Right forelimb (tissue), 1 donor: ENCODE data around the gene ATP8A2.

Experiments
- DNase-seq: peaks from one replicate; pipeline ENCODE4 v3.0.0-alpha.2; 2018

ATP8A2 gene

DNA sequence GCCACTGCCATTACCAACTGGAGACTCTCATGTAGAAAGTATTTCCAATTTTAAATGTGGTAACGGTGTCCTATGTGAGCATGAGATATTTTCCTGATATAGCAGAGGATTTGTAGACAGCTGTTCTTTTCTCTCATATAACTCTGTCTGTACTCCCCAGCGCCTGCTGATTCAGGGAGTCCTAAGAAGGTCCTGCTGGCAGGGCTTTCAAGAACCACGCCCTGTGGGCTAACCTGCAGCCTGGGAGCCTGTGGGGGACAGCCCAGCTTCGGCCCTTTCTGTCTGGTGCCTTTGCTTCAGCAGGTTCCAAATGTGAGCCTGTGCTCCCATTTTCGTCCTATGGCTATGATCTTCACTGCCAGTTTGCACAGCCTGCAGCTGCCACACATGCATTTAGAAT lies 316.8 kb downstream of the ATP8A2 start:
- no peak for DNase-seq

DNA sequence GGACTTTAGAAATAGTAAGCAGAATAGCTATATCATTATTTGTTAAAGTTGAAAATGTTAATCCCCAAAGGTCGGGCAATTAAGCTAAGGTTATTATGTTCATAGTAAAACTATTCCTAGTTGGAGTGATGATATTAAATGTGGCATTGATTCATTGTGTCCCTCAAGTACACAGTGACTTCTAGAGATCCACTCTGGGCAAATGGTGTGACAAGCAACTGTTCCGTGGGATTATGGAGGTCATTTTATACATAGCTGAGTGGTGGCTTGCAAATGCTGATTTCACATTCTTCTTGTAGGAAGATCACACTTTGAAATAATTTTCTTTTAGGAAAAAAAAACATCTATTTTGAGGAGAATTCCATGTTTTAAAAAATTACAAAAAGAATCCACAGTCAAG lies 317.8 kb downstream of the ATP8A2 start:
- no peak for DNase-seq

DNA sequence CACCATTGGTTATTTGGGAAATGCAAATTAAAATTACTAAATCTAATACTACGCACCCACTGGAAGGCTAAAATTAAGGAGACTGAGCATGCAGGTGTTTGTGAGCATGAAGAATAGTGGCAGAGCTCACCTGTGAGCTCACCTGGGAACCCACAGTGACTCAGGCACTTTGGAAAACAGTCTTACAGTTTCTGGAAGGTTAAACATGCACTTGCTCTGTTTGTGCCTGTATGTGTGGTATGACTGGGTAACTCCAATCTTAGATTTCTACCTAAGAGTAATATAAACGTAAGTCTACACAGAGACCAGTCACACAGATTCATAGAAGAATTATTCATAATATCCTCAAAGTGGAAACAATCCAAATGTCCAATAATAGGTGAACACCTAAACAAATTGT lies 318.8 kb downstream of the ATP8A2 start:
- no peak for DNase-seq

DNA sequence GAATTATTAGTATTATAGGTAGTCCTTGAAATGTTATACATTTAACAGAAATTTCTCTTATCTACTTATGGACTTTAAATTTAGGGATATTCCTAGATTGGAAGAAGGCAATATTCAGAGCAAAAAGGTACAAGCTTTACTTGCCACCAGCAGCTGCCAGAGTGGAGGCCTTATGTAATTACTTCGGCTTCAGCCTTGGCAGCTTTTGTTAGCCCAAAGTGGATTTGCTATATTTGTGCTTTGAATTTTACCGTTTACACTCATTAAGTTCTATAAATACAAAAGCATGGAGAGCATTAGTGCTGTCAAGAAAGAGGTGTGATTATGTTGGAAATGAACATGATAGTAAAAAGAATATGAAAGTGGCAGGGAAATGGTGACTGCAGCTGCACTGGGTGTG lies 319.9 kb downstream of the ATP8A2 start:
- no peak for DNase-seq

DNA sequence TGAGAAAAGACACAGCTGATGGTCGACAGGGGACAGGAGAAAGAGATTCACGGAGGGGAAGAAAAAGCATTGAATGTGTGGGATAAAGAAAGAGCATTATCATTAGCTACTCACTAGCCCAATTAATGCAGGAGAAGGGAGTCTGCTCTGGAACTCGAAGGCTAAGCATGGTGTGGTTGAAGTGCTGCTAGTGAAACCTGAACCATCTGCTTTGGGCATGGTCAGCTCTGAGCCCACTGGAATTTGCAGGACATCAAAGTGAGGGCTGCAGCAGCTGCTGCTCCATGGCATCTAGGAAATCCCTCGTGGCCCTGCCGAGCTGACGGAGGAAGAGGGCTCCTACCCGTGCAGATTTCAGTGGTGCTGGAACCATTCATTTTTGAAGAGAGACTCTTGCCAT lies 320.3 kb downstream of the ATP8A2 start:
- no peak for DNase-seq

DNA sequence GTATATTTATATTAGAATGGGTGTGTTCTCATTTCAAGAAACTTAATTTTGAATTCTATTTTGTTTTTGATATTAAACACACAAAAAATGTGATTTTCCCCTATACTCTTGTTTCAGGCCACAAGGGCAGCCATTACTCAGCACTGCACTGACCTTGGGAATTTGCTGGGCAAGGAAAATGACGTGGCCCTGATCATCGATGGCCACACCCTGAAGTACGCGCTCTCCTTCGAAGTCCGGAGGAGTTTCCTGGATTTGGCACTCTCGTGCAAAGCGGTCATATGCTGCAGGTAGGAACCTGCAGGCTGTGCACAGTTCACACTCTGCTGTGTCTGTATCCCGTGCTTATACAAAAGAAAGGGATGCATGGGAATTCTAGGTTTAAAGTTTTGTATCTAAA lies 327.3 kb downstream of the ATP8A2 start:
- DNase-seq = no peak

DNA sequence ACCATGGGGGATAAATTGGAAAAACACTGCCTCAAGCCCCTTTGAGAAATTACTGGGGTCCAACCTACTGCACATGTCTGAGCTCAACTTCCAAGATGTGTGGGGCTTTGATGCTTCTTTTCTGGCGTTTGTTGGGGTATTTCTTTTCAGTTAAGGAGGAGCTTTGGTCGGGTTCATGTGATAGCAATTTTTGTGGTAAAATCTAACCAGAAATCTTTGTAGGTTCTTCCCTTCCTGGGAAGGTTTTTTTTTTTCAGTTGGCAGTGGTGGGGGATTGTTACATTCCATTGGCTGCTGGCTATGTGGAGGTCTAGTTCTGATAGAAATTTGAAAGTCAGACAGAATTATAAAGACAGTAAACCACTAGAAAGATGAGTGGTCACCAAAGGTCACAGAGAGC lies 327.8 kb downstream of the ATP8A2 start:
- DNase-seq = no peak

DNA sequence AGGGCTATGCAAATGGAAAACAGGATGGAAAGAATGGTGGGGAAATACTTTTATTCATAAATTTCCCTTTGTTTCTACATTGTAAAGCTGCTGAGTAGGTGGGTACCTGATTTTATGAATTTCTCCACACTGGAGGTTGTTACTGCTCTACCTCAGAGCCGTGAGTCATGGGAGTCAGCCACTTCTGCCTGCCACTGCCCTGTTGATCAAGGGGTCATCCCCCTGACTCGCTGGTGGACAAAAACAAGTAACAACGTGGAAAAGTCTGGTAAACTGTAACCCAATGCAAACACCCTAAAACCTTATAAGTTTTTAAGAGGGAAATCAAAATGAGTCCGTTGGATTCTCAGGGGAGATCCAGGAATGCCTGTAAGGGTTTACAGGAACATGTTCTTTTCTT lies 329.5 kb downstream of the ATP8A2 start:
- DNase-seq = no peak

DNA sequence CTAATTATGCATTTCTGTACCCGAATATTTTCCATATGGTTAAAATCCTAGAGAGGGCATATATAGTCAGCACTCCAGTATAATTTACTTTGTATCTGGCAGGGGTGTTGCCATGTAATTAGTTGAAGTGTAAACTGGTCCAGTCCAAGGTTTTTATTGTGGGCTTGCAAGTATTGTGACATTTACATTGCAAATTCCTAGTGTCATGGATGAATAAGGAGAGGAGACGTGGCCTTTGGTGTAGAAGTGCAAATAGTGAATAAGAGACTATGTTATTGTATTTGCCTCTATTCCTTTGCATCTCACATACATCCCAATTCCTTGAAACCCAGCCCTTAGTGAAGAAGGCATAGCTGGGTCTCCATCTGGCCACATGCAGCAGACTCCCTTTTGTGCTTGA lies 330.6 kb downstream of the ATP8A2 start:
- DNase-seq = no peak

DNA sequence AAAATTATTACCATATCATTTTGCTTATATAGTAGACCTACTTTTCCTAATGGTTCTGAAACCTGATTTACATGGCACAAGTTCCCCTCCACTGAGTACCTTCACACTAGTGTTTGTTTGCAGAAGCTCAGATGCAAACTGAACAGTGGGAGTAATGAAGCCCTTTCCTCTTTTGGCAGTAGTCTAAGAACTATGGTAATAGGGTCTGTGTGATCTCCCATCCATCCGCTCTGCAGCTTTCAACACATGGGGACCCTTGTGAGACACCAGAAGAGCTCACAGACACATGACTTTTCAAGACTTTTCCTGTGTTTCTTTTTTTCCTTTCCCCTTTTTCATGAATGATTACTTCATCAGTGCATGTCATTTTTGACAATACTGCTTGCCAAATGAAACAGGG lies 336.0 kb downstream of the ATP8A2 start:
- no peak for DNase-seq

DNA sequence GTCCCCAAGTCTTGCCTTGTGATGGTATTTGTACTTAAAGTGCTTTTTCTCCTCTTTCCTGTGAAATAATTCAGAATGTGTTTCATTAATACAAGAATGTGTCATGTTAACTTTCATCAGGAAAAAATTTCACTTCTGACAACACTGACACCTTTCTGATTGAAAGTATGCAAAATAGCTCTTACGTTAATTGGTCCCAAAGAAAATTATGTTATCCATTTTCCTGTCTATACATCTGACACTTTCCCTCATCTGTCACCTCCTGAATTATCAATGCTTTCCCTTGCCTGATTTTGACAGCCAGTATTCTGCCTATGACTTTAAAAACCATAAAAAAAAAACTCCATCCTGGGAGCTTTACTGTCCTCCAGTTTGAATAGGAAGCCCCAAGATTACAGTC lies 336.5 kb downstream of the ATP8A2 start:
- no peak for DNase-seq

DNA sequence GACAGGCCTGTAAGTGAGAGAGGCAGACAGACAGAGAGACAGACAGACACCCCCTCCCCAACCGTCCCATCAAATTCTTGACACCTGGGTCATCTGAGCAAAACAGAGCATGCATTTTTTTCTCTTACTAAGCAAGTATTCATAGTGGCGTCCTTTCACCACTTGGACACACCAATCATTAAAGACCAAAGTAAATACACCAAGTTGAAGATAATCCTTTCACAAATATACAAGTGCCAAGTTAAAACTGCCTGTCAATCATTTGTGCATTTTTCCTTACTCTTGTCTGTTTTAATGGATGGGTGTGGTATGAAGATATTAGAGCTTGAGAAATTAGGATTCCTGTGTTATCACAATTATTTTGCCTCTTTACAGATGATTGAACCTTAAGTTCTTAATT lies 337.3 kb downstream of the ATP8A2 start:
- DNase-seq = no peak

DNA sequence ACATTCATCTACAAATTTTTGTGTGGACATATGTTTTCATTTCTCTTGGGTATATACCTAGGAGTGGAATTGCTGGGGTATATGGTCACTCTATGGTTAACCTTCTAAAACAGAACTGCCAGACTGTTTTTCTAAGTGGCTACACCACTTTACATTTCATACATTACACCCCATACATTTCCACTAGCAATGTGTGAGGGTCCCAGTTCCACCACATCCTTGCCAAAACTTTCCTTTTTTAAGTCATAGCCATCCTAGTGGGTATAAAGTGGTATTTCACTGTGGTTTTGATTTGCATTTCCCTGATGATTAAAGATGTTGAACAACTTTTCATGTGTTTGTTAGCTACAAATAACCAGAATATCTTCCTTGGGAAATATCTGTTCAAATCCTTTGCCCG lies 344.0 kb downstream of the ATP8A2 start:
- no peak for DNase-seq

DNA sequence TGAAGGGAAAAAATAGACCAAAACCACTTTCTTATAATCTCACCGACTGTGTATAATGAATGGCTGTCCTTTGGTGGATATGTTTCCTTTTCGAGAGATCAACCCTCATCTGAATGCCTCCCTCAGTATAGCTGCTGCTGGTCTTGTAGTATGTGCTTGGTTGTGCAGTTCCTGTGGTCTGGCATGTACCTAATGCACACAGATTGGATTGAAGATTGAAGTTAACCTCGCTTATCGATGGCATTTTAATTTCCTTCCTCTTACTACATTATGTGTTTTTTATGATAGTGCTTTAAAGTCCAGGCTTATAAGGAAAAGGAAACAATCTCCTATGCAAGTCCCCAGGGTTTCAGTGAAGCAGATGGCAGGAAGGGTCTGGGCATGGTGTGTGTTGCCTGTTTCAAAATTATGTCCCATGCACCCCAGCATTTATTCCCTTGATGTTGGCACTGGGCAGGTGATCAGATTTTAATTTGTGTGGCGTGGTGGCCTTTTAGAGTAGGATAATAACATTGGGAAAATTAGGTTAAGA lies 346.0 kb downstream of the ATP8A2 start:
- no peak for DNase-seq

DNA sequence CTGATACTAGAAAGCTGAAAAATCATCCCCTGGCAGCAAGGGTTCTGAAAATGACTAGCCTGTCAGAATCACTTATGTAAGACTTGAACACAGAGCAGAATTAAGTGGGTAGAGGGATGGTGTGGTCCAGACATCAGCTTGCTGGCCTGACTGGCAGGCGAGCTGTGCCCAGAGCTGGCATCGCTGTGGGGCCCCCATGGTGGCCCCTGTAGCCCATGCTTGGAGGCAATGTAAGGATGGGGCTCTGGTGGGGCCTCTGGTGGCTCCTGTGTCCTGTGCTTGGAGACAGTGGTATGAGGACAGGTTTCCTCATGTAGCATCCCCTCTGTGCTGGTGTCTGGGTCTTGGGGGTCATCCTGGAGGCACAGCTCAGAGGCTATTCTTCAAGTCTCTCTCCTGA lies 347.9 kb downstream of the ATP8A2 start:
- no peak for DNase-seq

DNA sequence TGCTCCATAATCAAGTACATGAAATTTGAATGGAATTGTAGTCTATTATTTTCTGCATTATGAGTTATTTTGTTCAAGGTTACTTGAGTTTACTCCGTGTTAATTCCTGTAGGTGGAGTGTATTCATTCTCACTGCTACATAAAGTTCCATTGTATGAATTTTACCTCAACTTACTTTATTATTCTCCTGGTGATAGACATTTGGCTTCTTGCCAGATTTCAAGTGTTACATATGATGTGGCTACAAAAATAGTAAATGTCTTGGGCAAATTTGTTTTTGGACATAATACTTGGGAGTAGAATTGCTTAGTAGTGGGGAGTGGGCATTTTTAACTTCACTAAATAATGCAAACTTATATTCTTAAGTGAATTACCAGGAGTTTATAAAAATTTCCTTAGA lies 351.1 kb downstream of the ATP8A2 start:
- DNase-seq = no peak

DNA sequence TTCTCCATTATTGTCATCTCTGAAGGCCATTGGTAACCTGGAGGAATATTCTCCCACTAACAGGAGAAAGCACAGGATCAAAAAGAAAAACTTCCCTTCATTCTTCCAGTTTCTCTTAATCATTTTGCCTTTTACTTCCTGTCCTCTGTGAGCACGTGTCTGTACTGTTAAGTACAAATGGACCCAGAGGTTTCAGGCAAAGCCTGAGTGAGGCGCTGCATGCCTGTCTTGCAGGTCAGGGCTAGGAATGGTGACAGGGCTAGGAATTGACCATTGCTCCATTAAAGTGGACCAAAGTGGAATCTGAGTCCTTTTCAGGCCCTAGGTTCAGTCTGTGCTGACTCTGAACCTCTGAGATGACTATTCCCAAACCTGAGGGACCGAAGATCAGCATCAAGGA lies 353.3 kb downstream of the ATP8A2 start:
- no peak for DNase-seq

DNA sequence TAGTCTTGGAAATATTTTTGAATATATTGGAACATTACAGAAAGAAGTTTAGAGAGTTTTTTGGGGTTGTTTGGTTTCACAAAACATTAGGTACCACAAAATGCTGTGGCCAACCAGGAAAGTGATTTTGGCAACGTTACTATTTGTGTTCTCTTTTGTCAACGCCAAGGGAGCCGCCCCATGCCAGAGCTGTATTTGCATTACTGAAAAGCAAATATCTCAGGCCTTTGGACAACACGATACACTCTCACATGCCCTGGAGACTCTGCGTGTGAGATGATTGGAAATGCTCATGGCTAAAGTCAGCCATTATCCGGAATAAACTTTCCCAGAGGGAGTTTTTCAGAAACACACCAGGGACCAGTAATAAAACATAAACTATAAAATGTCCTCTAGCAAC lies 355.5 kb downstream of the ATP8A2 start:
- no peak for DNase-seq

DNA sequence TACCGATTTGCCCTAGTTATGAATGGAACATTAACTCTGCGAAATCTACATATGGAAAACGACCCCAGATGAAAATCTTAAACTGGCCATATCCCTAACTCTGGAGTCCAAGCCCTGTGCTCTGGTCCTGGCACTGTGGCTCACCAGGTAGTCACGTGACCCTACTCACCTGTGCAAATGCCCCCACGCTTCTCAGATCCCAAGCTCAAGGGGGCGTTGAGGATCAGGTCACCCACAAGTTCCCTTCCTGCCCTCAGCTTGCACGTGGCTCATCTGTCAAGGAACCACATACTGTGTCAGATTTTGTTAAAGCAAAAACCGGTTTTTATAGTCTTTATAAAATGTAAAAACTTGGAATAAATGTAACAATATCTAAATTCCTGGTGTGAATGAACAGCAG lies 356.0 kb downstream of the ATP8A2 start:
- no peak for DNase-seq

DNA sequence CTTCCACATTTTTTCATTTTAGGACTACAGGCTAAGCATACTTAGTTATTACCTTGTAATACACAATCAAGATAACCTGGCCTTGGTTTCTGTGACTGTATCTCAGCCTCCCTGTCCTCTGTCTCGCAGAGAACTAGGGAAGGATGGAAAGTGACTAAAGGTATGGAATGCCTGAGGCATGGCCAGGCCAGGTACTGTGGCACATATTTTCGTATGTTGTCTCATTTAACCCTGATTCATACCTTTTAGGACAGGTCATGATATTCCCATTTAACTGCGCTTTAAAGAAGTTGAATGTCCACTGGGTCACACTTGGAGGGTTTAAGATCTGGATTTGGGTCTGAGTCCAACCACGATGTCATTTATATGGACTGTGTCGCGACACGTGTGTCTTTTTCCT lies 357.4 kb downstream of the ATP8A2 start:
- DNase-seq = no peak

DNA sequence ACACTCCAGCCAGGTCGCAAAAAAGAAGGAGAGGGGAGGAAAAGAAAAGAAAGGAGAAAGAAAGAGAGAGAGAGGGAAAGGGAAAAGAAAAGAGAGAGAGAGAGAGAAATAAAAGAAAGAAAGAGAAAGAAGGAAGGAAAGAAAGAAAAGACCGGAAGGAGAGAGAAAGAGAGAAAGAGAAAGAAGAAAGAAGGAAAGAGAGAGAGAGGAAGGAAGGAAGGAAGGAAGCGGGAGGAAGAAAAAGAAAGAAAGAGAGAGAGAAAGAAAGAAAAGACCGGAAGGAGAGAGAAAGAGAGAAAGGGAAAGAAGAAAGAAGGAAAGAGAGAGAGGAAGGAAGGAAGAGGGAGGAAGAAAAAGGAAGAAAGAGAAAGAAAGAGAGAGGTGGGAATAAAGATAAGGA lies 359.3 kb downstream of the ATP8A2 start:
- no peak for DNase-seq

DNA sequence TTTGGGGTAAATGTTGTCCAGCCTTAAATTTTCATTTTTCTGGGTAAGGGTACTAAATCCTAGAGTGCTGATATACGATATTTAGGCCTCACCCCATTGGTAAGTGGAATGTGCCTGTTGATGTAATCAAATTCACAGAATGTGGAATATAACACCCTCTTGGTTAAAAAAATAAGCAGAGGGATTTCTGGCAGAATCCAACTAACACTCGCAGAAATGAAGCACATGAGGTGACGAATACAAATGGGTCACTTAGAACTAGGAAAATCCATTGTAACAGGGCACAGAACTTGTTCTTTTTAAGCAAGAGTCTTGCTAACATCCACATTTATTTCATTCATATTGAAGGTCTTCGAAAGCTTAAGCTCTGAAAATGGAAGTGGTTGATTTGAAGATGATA lies 359.8 kb downstream of the ATP8A2 start:
- no peak for DNase-seq

DNA sequence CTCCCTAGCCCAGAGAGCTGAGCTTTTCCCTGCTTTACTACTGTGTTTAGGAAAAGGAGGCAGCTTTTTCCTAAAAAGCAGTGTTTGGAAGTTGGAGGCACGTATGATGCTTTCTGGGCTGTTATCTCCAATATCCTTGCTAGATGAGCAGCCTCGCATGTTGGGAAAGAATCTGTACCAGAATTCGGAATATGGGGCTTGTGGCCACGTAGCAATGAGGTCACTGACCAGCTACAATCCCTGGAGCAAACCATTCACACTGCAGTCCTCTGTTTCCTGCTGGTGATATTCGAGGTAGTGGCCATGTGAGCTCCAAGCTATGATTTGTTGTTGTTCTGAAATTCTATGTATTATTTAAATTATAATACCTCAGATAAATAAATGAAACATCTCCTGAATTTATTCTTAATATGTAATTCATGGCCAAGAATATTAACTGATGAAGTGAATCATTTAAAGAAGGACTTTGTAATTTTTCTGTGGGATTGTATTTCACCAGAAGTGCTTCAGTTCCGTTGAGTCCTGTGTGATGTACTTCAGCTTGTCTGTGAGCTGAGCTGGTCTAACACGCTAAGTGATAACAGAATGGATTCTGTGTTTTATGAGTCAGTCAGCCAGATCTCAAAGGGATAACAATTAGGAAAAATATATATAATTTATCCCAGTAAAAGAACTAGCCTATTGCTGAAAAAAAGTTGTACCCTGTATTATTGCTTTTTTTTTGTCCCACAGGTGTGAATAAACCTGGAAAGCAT lies 360.5 kb downstream of the ATP8A2 start:
- no peak for DNase-seq

DNA sequence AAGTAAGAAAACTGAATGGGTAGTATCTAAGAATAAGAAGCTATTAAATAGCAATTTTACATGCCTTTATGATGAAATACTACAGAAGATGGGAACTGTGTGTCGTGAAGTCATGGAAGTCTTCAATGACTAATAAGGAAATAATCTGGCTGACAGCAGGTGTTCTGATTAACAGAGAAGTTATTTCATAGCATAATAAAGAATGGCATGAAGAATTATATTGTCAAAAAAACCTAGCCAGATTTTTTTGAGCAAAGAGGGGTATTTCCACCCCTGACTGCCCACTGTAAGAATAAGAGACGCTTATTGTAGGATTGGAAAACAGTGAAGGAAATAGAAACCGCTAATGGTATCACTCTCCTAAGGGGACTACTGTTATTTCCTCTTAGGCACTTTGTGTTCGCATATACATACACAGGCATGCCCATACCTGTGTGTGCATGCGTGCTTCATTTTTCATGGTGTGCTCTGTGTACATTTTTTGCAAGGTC lies 361.3 kb downstream of the ATP8A2 start:
- no peak for DNase-seq
